Stimulated activated CD8-positive, alpha-beta memory T cell treated with anti-CD3 and anti-CD28 coated beads, Interleukin-12 subunit alpha, Interleukin-12 subunit beta, amount 100 ng/mL, for 24 hours (primary cell): ENCODE results near the gene ST8SIA6.
A peak's percentile ranks its signal among the peaks of the same experiment; 100 is the strongest.
"Not testable (repeated sequence)": the region's sequence is repeated elsewhere in the genome, so short reads cannot be mapped to it uniquely, and the experiment has no call there.

Experiments
- DNase-seq: peaks from one replicate; pipeline ENCODE4 v3.0.0-alpha.2; 2020; ENCODE audit errors: extremely low read depth

Gene ST8SIA6

DNA sequence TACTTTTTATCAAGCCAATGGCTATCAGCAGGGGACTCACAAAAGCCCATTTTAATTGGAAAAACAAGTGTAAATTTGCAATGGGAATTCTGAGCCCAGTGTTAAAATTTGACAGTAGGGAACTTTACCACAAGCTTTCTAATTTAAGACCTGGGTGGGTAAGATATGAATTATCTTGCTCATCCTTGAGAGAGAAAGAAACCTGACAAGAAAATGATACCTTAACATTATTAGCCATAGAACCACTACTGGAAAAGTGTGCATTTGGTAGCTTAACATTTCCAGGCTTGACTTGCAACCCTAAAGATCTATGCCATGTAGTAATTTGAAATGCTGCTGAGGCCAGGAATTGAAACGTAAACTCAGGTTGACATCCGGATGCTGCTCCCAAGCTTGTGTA lies 2.7 kb upstream of the ST8SIA6 start:
- no peak for DNase-seq

DNA sequence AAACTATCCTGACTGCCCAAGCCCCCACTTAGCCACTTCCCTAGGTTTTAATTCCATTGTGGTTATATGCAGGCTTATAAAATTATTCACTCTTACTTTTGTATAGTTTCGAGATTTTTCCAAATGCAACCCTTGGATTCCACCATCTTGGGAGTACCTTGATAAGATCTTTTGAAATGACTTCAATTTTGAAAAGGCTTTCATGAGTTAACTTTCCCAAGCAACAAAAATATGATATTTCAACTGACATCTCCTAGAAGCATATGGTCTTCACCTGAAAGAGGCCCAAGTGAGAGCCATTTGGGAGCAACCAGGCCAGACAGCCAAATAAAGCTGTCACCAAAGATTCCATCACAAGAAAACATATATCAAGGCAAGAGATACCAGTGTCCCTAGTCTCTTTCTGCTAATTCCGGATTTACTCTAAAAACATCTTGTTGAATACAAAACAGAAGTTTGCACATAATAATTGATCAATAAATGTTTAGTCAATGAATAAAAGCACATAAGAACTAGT lies 1.7 kb upstream of the ST8SIA6 start:
- DNase-seq = no peak

DNA sequence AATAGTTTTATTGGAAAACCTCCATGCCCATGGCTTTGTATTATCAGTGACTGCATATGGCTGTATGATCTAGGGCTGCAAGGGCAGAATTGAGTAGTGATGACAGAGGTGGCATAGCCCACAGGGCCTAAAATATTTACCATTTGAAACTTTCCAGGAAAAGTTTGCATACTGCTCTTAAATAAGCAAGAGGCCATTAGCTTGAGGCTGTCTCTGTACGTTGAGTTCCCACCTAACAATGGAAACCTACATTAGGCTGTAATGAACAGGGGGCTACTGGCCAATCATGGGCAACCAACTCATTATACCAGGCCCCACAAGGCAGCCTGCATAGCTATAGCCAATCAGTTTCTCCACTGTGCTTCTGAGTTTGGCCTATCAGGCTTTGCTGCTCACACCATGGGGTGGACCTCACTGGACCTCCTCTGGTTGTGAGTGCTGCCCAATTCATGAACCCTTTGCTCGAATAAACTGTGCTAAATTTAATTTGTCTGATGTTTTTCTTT lies 673 bp upstream of the ST8SIA6 start:
- DNase-seq = no peak

DNA sequence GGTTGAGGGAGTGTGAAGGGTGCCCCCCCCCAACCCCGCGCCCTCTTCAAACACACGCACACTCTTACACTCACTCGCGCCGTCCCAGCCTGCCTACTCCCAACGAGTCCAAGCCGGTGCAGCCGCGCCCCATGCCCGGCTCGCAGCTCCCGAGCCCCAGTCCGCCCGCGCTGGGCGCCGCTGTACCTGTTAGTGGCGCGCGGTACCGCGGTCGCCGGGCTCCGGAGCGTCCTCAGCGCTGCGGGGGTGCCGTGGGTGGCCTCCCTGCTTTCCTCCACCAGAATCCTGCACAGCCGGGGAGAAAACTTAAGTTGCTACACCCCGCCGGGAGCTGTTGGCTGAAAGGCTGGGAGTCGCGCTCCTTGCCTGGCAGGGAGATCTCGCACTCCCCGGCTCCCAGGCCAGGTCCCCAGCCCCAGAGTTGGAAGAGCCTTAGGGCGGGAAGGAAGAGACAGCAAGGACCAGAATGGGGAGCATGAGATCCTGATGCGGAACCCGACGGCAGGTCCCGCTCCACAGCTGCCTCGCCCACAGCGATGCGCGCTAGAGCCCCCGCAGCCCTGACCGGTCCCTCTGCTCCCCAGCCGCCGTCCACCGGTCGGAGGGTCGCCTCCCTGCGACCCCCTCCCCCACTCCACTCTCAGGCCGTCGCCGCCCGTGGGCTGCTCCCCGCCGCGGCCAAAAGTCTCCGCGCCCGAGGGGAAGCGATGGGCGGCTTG lies 863 bp downstream of the ST8SIA6 start:
- no peak for DNase-seq

DNA sequence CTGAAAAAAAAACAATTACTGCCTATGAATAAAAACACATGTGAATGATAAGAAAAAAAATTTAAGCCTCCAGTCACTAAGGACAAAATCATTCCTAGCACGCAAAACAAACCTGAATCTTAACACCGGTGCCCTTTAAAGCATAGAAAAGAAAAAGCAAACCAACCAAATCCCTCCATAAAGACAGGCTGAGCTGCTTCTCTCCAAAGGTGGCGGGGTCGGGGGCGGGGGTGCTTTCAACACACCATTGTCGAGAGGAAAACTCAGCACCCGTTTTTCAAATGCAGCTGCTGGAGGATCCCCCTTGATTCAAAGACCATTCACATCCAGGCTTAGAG lies 1.4 kb downstream of the ST8SIA6 start:
- DNase-seq = no peak

DNA sequence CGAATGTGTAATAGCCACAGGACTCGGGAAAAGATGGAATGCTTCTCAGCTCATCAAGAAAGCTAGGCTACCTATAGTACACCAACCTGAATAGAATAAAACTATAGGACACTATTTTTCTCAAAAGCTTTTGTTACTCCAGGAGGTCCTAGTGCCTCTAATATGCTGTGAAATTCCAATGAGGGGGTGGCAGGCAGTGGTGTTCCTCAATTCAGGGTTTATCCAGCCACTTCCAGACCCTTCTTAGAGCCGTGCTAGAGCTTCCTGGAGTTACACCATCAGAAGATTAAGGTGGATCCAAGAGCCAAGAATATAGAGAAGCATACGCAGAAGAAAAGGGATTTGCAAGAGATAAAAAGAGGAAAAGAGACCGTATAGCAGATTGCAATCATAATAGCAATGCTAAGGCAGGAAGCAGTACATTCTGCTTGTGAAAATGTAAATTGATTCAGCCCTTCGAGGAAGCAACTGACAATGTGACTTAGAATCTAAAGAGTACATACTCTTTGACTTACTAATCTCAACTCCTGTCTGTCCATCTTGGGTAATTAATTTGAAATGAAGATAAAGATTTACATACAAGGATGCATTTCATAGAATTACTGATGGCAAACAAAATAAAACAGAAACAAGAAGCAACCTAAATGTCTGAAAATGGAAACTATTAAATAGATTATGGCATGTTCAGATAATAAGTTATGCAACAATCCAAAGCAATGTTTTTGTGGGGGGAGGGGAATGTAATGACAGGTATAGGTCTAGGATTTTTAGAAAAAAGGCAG lies 2.1 kb downstream of the ST8SIA6 start:
- no peak for DNase-seq

DNA sequence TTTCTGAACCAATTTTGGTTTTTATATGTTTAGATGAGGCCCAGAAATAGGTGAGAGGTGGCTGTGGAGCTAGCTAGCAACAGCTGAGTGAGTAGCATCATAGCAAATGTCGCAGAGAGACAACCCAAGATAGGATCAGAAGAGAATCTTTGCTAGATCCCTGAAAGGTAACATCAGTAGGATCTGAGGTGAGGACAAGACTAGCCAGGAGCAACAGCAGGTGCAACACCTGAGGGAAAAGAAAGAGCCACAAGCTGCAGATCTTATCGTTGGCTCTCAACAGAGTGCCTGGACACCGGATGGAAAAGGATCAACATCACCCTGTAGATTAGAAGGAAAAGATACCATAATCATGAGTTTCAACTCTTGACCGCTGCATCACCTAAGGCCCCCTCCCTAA lies 4.4 kb downstream of the ST8SIA6 start:
- DNase-seq = no peak

DNA sequence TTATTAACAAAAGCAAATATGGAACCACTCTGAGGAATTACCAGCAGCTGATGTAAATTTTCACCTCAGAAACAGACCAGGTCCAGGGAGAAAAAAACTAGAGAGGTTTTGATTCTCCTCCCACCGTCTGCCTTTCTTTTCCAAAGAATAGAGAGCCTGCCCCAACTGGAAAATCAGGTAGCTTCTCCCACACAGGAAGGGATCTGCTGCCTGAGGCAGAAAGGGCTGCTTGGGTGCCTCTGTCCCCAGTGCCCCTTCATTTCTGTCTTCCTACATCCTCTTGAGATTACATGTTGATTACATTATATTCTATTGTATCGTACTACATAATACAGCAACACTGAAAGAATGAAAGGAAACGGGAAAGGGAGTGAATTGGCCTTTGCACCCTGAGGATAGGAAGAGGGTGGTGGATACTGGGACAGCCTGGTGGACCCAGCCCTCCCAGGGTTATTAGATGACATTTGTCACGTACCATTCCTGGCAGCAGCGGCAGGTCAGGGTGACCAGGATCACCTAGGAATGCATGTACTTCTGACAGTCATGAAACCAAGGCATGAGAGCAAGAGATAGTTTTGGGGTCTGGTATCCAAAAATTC lies 8.9 kb downstream of the ST8SIA6 start:
- no peak for DNase-seq

DNA sequence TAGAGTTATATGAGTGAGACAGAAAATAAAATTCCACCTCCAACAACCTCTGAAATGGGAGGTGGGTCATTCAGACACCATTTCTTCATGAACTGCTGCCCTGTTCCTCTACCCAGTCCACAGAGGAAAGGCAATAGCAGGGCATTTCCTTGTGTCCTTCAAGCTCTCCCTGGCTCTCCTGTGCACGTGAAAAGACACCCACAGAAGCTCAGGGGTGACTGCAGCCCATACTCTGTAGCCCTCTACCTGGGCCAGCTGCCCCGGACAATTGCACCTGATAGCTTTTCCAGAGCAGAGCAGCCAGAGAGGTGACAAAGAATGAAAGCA lies 10.0 kb downstream of the ST8SIA6 start:
- no peak for DNase-seq

DNA sequence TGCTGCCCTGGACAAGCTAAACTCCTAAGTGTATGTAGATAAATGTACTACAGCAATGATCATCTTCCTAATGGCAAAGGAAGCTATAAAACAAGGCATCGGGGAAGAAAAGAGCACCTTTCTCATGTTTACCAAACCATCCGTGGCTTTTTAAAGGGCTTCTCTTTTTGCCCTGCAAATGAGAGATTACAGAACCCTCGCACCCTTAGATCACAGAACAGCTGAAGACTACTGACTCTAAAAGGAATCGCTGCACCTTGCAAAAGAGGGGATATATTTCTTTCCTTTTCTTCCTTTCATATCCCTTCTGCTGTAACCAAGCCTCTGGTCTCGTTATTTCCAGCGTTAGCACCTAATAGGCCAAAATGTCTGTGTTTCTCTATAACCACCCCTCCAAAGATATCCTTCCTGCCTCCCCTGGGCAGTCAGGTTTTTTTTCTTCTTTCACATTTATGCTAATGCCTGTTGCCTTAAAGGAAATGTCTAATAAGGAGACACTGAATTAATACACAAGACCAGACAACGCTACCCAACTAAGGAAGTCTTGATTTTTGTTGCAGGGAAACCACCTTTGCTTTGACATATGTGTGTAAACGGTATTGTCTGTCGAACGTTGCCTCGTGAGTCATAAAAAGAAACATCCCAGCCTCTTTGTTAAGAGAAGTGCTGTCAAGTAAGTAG lies 10.5 kb downstream of the ST8SIA6 start:
- DNase-seq = no peak

DNA sequence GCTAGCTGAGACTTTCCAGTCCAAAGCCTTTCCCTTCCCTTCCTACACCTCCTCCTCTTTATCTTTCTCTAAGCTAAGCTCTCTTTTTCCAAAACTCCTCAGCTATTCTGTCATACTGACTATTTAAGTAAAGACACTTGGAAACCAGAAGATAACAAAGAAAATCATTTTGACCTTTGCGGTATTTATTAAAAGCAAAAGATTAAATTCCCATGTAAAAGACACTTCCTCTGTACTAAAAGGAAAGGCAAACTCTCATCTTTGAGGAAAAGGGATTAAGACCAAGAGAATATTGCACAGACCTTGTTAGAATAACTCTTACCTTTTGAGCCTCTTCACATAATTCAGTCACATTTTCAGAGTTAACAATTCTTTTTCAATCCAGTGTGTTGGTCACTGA lies 15.8 kb downstream of the ST8SIA6 start:
- DNase-seq = no peak

DNA sequence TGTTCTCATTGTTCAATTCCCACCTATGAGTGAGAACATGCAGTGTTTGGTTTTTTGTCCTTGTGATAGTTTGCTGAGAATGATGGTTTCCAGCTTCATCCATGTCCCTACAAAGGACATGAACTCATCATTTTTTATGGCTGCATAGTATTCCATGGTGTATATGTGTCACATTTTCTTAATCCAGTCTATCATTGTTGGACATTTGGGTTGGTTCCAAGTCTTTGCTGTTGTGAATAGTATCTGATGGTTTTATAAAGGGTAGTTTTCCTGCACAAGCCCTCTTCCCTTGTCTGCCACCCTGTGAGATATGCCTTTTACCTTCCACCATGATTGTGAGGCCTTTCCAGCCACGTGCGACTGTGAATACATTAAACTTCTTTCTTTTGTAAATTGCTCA lies 17.8 kb downstream of the ST8SIA6 start:
- DNase-seq = not testable (repeated sequence)

DNA sequence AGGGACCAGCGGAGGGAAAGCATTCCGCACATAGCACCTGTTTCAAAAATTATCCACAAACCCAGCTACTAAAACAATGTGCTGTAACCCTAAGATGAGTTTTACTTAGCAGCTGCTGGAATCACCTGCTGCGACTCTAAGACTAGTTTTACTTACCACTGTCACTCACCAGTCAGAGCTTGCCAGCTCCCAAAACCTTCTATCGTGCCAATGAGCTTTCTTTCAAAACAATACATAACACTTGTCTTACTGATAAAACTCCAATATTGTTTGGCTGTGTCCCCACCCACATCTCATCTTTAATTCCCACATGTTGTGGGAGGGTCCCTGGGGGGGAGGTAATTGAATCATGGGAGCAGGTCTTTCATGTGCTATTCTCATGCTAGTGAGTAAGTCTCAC lies 18.4 kb downstream of the ST8SIA6 start:
- no peak for DNase-seq

DNA sequence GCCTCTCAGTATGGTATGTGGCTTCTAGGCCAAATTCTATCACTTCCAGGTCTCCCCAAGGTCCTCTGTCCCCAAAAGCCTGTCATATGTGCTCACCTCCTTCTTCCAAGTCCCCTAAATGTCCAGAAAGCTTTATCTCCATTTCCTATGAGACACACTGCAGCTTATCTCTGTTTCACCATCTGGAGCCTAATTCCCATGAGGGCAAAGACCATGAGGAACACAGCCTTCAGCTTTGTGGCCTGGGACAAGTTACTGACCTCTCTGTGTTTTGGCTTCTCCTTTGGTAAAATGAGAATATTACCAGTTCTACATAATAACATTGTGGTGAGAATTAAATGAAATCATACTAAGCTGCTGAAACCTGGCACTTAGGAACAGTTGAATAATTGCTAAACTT lies 19.2 kb downstream of the ST8SIA6 start:
- DNase-seq = no peak

DNA sequence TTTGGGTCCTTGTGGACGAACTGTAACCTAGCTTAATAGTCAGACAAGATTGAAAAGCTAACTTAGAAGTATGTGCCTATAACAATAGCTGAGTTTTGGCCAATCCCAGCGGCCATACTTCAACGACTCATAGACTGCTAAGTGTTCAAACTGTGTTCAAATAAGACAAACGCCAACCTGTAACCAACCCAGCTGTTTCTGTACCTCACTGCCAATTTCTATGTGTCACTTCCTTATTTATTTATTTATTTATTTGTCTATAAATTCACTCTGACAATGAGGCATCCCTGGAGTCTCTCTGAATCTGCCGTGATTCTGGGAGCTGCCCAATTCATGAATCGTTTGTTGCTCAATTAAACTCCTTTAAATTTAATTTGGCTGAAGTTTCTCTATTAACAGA lies 21.7 kb downstream of the ST8SIA6 start:
- no peak for DNase-seq

DNA sequence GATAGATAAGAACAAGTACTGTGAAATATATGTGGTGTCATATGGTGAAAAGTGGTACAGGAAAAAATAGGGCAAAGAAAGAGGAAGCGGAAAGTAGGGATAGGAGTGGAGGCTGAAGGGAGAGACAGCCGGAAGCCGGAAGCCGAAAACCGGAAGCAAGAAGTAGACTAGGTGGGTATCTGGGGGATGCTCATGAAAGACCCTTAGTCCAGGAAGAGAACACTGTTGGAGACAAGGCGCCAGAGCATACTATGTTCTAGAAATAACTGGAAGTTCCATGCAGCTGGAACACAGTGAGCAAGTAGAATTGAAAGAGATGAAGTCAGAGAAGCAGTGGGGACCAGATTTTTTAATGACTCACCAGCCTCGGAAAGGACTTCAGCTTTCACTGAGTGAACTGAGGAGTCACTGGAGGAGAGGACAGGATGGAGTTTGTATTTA lies 22.5 kb downstream of the ST8SIA6 start:
- no peak for DNase-seq

DNA sequence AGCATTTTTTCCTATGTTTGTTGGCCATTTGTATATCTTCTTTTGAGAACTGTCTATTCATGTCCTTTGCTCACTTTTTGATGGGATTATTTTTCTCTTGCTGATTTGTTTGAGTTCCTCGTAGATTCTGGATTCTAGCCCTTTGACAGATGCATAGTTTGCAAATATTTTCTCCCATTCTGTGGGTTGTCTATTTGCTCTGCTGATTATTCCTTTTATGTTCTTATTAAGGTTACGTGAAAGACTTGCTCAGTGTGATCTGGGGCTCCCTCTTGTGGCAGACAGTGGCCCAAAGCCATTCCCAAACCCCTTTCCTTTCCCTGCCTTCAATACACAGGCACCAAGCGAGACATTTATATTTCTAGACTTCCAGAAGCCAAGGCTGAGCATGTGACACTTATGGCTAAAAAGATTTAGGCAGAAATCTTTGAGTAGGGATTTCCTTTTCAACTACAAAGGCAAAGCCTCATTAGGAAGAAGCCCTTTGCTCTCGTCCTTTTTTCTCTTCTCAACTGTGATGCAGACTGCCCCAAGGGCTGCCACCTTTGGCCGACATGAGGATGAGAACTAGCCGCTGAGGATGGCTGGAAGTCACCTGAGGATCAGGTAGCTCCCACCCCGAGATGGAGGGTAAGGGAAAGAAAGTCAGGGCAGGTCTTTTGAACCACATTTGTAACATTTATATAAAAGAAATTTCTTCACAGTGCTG lies 23.6 kb downstream of the ST8SIA6 start:
- no peak for DNase-seq

DNA sequence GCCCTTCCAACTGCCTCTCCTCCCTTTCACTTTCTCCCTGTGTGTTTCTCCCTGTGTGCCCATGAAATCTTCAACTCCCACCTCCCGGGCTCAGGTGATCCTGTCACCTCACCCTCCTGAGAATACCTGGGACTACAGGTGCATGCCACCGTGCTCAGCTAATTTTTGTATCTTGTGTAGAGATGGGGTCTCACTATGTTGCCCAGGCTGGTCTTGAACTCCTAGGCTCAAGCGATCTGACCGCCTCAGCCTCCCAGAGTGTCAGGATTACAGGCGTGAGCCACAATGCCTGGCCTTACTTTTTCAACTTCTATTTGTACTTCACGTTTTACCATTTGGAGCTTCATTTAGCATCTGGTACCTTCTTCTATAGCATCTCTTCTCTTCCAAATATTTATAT lies 24.9 kb downstream of the ST8SIA6 start:
- DNase-seq = no peak

DNA sequence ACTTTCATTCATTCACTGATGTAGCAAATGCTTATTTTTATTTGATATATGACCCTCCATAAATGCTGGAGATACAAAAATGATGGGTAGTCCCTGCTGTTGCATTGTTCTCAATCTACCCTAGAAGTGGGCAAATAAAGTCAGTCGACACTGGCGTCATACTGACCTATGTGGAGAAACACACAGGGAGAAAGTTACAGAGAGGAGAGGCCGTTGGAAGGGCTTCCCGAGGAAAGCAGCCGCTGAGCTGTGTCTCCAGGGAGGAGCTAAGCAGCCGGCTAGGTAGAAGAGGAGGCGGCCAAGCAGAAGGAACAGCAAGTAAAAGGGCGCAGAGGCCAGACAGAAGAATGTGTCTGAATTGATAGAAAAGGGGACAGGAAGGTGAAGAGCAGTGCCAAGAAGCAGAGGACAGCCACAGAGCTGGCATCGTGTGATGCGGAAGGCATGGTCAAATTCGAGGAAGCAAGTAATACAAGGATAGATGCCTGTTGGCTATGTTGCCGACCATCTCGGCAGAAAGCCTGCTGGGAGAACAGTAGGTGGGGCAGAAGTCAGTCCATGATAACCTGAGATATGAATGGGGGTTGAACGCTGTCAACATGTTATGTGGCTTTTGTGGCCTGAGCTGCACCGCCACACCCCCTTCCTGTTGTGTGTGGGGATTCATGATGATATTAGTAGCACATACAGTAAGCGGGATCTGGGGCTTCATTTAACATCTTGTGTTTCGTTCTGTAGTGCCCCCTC lies 25.9 kb downstream of the ST8SIA6 start:
- DNase-seq = peak; percentile 39

DNA sequence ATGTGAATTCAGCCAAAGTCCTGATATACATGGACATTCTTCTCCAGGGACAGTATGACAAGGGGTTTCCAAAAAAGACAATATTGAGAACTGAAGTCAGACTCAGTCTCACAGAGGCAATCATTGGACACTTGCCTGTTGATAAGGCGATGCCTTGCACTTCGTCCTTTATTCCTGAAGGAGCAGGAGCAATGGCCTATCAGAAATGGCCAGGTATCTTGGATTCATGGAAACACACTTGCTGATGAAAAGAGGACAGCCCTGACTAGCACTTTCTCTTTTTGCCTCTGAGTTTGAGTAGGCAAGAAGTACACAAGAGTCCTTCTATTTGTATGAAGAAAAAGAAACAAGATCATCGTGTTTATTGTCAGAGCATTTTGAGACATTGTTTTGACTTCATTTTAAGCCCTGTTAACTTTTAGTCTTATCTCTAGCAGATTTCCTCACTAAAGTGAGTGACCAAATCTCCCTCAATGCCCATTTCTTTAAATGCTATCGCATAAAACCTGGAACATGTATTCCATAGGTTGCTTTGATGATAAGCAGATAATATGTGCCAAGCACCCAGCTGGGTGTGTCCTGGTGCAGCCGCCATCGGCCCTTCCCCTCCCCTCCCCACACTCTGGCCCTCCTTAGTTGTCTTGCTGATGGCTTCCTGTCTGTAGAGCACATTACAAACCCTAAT lies 26.6 kb downstream of the ST8SIA6 start:
- no peak for DNase-seq
